ENCODE results near the gene RNF181. TPM values are rescaled to one million over a fixed set of nuclear protein-coding genes. Genes with fewer than 3 reads are reported as not detected.

The RNF181 gene
- total RNA-seq, 1 experiment from 2014 or later: 77.5 TPM

GRCh38 chr2:85601771-85602475 lies 6.4 kb downstream of the RNF181 start:
- ChIA-PET RAD21 (ENCODE audit: low non-redundant PET in 1 of 2, low total read pairs in 2 of 2, uncharacterized antibody in 2 of 2, unreplicated experiment in 2 of 2) (no interaction called here), CTCF (no interaction called here), POLR2A (interaction anchor here (0.8 to 3.3 kb wide), 5 partner anchors 7 to 25 kb away, joined by 3 to 20 read pairs (median 4); partner anchors contain the start of genes C2orf68 and VAMP8)
- Histone ChIP-seq H4K20me1 (ENCODE audit: insufficient read depth) (no peaks in the 10 kb centered on the region), H3K36me3 (ENCODE audit: control insufficient read depth in 1 of 2, insufficient read depth in 2 of 2, low read length in 2 of 2) (peaks cover 4 to 5% of the 10 kb centered on the region in 2 experiments; a peak in 3 of 4 replicates), H3K27ac (ENCODE audit: low read depth, low read length) (peak overlapping the region; percentile 64; the same call in 1 of the 2 replicates), H3K9ac (ENCODE audit: low read length) (peak overlapping the region; percentile 63), H3K4me1 (ENCODE audit: control insufficient read depth in 1 of 2, insufficient read depth in 2 of 2, low read length in 2 of 2) (peaks cover 8 to 17% of the 10 kb centered on the region in 2 experiments), H3K27me3 (ENCODE audit: insufficient read depth, low read length) (no peaks in the 10 kb centered on the region), H3K79me2 (ENCODE audit: insufficient read depth, low read length) (peaks cover 3% of the 10 kb centered on the region), H3K4me3 (replicated peaks in 1 of 2; ENCODE audit: low read depth in 1 of 2, low read length in 2 of 2) (peak overlapping the region; percentile 83 to 85), H3K9me2 (ENCODE audit: insufficient read depth) (no peaks in the 10 kb centered on the region), H3K4me2 (ENCODE audit: low read length) (peak overlapping the region; percentile 93), H2AFZ (ENCODE audit: low read depth, low read length, poor library complexity, severe bottlenecking) (no peak overlapping the region), H3K9me3 (ENCODE audit: control insufficient read depth in 1 of 2, insufficient read depth in 1 of 2, low read depth in 1 of 2, low read length in 2 of 2) (no peaks in the 10 kb centered on the region)
- ATAC-seq (peak; percentile 70), DNase-seq (ENCODE audit: low read depth, low spot score) (no peak)
- intact Hi-C loops (cut with micrococcal nuclease): loop anchor here (5.0 kb wide), 1 partner anchor 190 kb away; the partner anchor contains the start of gene CAPG
- TF ChIP-seq ELF1 (IDR thresholded peaks at IDR 0.05; ENCODE audit: borderline replicate concordance, low read depth): no peak
- peak; percentile 11 for TF ChIP-seq TCF7L2 (IDR thresholded peaks at IDR 0.05; ENCODE audit: borderline replicate concordance, extremely low read depth, insufficient read depth, insufficient read length)
- no TSS peak for BruUV-seq (replicated peaks)

- Histone ChIP-seq H3K27me3 (ENCODE audit: insufficient read depth, low read length) (no peaks in the 10 kb centered on the region), H3K27ac (ENCODE audit: low read depth, low read length) (peak within 1 kb of the TSS; percentile 64), H3K9me3 (ENCODE audit: control insufficient read depth in 1 of 2, insufficient read depth in 1 of 2, low read depth in 1 of 2, low read length in 2 of 2) (no peaks in the 10 kb centered on the region), H3K4me3 (replicated peaks in 1 of 2; ENCODE audit: low read depth in 1 of 2, low read length in 2 of 2) (peak within 1 kb of the TSS; percentile 83 to 85), H4K20me1 (ENCODE audit: insufficient read depth) (no peaks in the 10 kb centered on the region), H3K4me1 (ENCODE audit: control insufficient read depth in 1 of 2, insufficient read depth in 2 of 2, low read length in 2 of 2) (peaks cover 8 to 17% of the 10 kb centered on the region in 2 experiments), H3K79me2 (ENCODE audit: insufficient read depth, low read length) (no peaks in the 10 kb centered on the region), H3K9ac (ENCODE audit: low read length) (peak within 1 kb of the TSS; percentile 63), H3K36me3 (ENCODE audit: control insufficient read depth in 1 of 2, insufficient read depth in 2 of 2, low read length in 2 of 2) (peaks cover under 1 to 4% of the 10 kb centered on the region in 2 experiments; a peak in 3 of 4 replicates), H2AFZ (ENCODE audit: low read depth, low read length, poor library complexity, severe bottlenecking) (peak within 1 kb of the TSS; percentile 13), H3K4me2 (ENCODE audit: low read length) (peak within 1 kb of the TSS; percentile 93), H3K9me2 (ENCODE audit: insufficient read depth) (no peaks in the 10 kb centered on the region)
- ATAC-seq: peak; percentile 94
- TSS peak; percentile 43 for BruUV-seq (replicated peaks)
- ChIA-PET RAD21 (ENCODE audit: low non-redundant PET in 1 of 2, low total read pairs in 2 of 2, uncharacterized antibody in 2 of 2, unreplicated experiment in 2 of 2) (no interaction called here), POLR2A (interaction anchor here (0.6 to 3.3 kb wide), 8 partner anchors 8 to 595 kb away, joined by 3 to 20 read pairs (median 4); partner anchors contain the start of genes C2orf68, MAT2A and VAMP8), CTCF (interaction anchor here (0.7 to 1.2 kb wide), 2 partner anchors 9 to 16 kb away, joined by 3 read pairs; partner anchors contain the start of gene C2orf68)
- intact Hi-C loops (cut with micrococcal nuclease): loop anchor here (5.0 kb wide), 1 partner anchor 190 kb away; the partner anchor contains the start of gene CAPG
- DNase-seq (ENCODE audit: low read depth, low spot score): peak; percentile 68
- TF ChIP-seq TCF7L2 (IDR thresholded peaks at IDR 0.05; ENCODE audit: borderline replicate concordance, extremely low read depth, insufficient read depth, insufficient read length) (peak; percentile 21), POLR2A (IDR thresholded peaks at IDR 0.05; ENCODE audit: borderline replicate concordance, extremely low read depth, insufficient read depth, insufficient read length) (peak; percentile 48), POLR2AphosphoS5 (IDR thresholded peaks at IDR 0.05; ENCODE audit: low read depth, low read length) (peak; percentile 65), ELF1 (IDR thresholded peaks at IDR 0.05; ENCODE audit: borderline replicate concordance, low read depth) (no peak), JUND (IDR thresholded peaks at IDR 0.05) (no peak), CTCF (IDR thresholded peaks at IDR 0.05 in 2 of 3, conservative IDR thresholded peaks at IDR 0.05 in 1 of 3; ENCODE audit: borderline replicate concordance in 1 of 3, insufficient read depth in 1 of 3, low read depth in 2 of 3, low read length in 2 of 3) (0 out of 6 replicates have a peak, but pooled peaks of 1 of the 3 experiments have one; percentile 21), EZH2 (IDR thresholded peaks at IDR 0.05) (no peak), SIN3A (IDR thresholded peaks at IDR 0.05; ENCODE audit: low read depth) (no peak), ZFX (IDR thresholded peaks at IDR 0.05) (peak; percentile 68), EGR1 (IDR thresholded peaks at IDR 0.05; ENCODE audit: low read depth) (no peak)
Measured at GRCh38 chr2:85602476-85603234, 7.1 kb downstream of the RNF181 start, which contains the start of gene TMEM150A. Gene TMEM150A (minus strand): TSS chr2:85602698. CDS start chr2:85601948, 750 bp downstream.
